HCT116 (cell line): Measurements from ENCODE around the gene PRR29.

Experiments used
- CBX3 ChIP-seq: IDR thresholded peaks from 2 replicates; pipeline ENCODE4 v1.6.1; 2012; ENCODE audit warnings: low read depth
- EZH2 ChIP-seq: fragments of 200-600 bp; sonication (generic); IDR thresholded peaks from 2 replicates; pipeline ENCODE4 v1.6.1; 2017; ENCODE audit warnings: antibody characterized with exemption, mixed run types
- FOSL1 ChIP-seq: IDR thresholded peaks from 2 replicates; pipeline ENCODE4 v1.6.1; 2012; ENCODE audit warnings: low read depth
- JUND ChIP-seq: IDR thresholded peaks from 2 replicates; pipeline ENCODE4 v1.6.1; 2012
- POLR2A ChIP-seq: IDR thresholded peaks from 2 replicates; pipeline ENCODE4 v1.7.0; 2011; ENCODE audit warnings: borderline replicate concordance; ENCODE audit not compliant: insufficient read depth, insufficient read length; ENCODE audit errors: extremely low read depth
- POLR2AphosphoS5 ChIP-seq: IDR thresholded peaks from 2 replicates; pipeline ENCODE4 v1.6.1; 2011; ENCODE audit warnings: mild to moderate bottlenecking, low read depth, low read length, moderate library complexity
- SIN3A ChIP-seq: IDR thresholded peaks from 2 replicates; pipeline ENCODE4 v1.6.1; 2012; ENCODE audit warnings: low read depth
- TF ChIP-seq, protein P1 (sequence below), 3 experiments: fragments of 200-600 bp in 1 of 3; sonication (generic) in 1 of 3; IDR thresholded peaks in 2 of 3; conservative IDR thresholded peaks in 1 of 3; 2 replicates each; pipeline ENCODE4 v1.5.1; 2012 to 2017; ENCODE audit warnings: low read depth in 2 of 3, low read length in 2 of 3, antibody characterized with exemption in 1 of 3, borderline replicate concordance in 1 of 3, control low read depth in 1 of 3, mild to moderate bottlenecking in 1 of 3, mixed read lengths in 1 of 3, mixed run types in 1 of 3, moderate library complexity in 1 of 3; ENCODE audit not compliant: insufficient read depth in 1 of 3
- TF ChIP-seq, protein P2 (sequence below): IDR thresholded peaks from 2 replicates; pipeline ENCODE4 v1.6.1; 2012; ENCODE audit warnings: low read depth

DNA sequence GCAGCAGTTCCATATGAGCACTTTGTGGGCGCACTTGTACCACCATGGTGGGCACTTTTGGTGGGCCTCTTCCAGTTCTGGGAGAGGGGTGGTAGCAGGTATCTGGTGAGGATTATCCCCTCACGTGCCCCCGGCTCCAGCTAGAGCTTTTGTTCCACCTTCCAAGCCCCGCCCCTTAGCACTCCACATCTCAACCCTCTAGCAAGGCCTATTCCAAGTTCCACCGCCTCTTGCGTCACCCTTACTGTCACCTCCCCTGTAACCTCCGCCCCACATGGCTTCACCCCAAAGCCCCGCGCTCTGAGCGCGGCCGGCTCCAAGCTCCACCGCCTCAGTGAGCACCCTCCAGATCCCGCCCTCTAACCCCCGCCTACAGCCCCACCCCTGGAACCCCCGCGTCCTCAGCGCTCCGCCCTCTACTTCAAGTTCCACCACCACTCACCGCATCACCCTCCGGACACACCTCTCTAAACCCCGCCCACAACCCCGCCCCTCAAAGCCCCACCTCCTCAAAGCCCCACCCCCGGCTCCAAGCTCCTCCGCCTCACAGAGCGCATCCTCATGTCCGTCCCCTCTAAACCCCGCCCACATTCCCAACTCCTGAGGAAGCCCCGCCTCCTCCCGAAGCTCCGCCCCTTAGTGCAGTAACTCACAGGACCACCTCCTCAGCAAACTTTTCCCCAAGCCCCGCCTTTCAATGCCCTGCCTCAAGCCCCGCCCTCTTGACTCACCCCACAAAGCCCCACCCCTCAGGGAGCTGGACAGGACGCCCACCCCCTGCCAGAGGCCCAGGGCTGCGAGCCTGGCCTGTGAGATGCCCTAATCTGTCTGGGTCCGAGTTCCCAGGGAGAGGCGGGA is 36.6 kb upstream of the PRR29 start:
- TF ChIP-seq, protein P1, sequence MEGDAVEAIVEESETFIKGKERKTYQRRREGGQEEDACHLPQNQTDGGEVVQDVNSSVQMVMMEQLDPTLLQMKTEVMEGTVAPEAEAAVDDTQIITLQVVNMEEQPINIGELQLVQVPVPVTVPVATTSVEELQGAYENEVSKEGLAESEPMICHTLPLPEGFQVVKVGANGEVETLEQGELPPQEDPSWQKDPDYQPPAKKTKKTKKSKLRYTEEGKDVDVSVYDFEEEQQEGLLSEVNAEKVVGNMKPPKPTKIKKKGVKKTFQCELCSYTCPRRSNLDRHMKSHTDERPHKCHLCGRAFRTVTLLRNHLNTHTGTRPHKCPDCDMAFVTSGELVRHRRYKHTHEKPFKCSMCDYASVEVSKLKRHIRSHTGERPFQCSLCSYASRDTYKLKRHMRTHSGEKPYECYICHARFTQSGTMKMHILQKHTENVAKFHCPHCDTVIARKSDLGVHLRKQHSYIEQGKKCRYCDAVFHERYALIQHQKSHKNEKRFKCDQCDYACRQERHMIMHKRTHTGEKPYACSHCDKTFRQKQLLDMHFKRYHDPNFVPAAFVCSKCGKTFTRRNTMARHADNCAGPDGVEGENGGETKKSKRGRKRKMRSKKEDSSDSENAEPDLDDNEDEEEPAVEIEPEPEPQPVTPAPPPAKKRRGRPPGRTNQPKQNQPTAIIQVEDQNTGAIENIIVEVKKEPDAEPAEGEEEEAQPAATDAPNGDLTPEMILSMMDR (IDR thresholded peaks at IDR 0.05 in 2 of 3, conservative IDR thresholded peaks at IDR 0.05 in 1 of 3; ENCODE audit: borderline replicate concordance in 1 of 3, insufficient read depth in 1 of 3, low read depth in 2 of 3, low read length in 2 of 3), result no peak
- TF ChIP-seq FOSL1 (no peak), CBX3 (no peak), EZH2 (no peak), POLR2A (no peak), JUND (no peak), SIN3A (no peak), POLR2AphosphoS5 (no peak)
- TF ChIP-seq, protein P2, sequence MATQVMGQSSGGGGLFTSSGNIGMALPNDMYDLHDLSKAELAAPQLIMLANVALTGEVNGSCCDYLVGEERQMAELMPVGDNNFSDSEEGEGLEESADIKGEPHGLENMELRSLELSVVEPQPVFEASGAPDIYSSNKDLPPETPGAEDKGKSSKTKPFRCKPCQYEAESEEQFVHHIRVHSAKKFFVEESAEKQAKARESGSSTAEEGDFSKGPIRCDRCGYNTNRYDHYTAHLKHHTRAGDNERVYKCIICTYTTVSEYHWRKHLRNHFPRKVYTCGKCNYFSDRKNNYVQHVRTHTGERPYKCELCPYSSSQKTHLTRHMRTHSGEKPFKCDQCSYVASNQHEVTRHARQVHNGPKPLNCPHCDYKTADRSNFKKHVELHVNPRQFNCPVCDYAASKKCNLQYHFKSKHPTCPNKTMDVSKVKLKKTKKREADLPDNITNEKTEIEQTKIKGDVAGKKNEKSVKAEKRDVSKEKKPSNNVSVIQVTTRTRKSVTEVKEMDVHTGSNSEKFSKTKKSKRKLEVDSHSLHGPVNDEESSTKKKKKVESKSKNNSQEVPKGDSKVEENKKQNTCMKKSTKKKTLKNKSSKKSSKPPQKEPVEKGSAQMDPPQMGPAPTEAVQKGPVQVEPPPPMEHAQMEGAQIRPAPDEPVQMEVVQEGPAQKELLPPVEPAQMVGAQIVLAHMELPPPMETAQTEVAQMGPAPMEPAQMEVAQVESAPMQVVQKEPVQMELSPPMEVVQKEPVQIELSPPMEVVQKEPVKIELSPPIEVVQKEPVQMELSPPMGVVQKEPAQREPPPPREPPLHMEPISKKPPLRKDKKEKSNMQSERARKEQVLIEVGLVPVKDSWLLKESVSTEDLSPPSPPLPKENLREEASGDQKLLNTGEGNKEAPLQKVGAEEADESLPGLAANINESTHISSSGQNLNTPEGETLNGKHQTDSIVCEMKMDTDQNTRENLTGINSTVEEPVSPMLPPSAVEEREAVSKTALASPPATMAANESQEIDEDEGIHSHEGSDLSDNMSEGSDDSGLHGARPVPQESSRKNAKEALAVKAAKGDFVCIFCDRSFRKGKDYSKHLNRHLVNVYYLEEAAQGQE, result no peak
